GM12872 (cell line): ENCODE results near the gene OSBP2.

Experiments
- TF ChIP-seq, protein P1 (sequence below): IDR thresholded peaks from 3 replicates; pipeline ENCODE4 v1.5.1; 2011; ENCODE audit warnings: low read depth, mild to moderate bottlenecking, low read length, moderate library complexity; ENCODE audit not compliant: insufficient read depth

Gene OSBP2

DNA sequence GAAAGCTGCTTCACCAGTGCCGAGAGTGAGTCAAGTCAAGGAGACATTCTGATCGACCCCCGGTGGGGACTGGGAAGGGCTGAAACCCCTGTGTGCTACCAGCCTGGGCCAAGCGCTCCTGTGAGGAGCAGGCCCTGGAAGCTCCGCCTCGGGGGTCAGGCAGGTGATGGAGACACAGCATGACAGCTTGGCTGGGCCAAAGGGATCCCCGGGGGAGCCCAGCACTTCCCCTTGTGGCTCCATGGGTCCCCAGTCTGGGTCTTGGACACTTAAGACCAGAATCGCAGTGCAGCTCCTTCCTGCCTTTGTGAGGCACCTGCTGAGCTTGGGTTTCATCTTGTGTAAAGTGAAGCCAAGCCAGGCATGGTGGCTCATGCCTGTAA is 184.7 kb downstream of the OSBP2 start:
- TF ChIP-seq, protein P1, sequence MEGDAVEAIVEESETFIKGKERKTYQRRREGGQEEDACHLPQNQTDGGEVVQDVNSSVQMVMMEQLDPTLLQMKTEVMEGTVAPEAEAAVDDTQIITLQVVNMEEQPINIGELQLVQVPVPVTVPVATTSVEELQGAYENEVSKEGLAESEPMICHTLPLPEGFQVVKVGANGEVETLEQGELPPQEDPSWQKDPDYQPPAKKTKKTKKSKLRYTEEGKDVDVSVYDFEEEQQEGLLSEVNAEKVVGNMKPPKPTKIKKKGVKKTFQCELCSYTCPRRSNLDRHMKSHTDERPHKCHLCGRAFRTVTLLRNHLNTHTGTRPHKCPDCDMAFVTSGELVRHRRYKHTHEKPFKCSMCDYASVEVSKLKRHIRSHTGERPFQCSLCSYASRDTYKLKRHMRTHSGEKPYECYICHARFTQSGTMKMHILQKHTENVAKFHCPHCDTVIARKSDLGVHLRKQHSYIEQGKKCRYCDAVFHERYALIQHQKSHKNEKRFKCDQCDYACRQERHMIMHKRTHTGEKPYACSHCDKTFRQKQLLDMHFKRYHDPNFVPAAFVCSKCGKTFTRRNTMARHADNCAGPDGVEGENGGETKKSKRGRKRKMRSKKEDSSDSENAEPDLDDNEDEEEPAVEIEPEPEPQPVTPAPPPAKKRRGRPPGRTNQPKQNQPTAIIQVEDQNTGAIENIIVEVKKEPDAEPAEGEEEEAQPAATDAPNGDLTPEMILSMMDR = no peak

DNA sequence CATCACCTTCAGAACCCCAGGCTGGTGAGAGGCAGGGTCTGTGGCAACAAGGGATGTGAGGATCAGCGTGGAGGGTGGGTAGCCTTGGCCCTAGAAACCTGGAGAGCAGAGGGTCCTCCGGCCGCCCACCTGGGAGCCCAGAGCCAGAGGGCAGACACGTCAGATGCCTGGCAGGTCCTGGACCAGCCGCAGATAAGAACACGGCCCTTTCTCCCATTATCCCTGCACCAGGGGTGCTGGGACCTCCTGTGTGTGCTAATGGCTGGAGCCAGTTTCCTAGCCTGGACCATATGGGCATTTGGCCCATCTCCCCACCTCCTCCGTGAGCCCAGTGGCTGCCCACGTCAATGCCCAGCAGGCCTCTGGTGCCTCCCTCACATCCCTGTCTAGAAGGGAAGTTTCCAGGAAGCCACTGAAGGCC is 185.5 kb downstream of the OSBP2 start:
- TF ChIP-seq, protein P1 = no peak

DNA sequence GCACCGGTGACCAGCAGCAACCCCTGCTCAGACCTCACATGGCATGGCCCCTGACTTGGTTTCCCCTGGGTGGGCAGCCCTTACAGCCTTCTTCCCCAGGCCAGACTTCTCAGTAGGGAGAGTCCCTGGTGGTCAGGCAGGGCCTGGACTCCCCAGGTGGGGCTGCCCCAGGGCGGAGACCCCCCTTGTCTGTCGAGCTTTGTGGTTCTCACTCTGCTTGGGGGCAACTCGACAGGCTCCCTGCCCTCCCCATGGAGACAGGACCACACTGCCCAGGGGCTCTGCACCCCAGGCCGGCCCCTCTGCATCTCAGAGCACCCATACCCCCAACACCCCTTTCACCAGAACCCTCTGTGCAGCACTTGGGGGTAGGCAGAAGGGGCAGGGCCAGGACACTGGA is 186.2 kb downstream of the OSBP2 start:
- TF ChIP-seq, protein P1 = no peak

DNA sequence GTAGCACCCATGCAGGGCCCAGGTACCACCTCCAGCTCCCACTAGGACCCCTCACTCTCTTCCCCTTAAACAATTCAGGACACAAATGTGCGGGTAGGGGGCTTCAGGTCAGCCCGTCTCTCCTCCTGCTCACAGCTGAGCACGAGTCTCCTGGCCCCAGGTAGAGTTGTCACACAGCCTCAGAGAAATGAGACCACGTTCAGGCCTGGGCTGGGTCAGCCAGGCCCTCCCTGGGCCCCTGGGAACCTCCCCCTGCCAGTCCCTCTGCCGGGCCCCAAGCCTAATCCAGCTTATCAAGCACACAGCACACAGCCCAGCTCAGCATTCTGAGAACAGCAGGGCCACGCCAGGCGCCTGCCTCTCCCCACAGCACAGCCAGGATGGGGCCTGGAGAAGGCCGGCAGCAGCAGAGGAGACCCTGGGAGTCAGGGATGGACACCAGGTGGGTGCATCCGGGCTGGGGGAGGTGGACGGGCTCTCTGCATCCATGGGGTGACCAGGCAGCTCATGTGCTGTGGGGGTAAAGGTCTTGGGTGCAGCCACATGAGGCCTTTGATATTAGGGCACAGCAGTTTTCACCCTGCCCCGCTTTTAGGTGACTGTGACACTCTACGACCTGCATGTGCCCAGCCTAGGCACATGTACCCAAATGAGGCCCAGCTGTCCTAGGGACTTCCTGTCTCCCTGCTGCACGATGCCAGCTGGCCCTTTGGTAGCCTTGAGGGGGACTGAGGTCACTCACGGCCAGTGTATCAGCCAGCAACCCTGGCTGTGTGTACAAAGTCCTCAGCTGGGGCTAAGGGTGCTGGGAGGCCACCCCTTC is 186.9 kb downstream of the OSBP2 start:
- TF ChIP-seq, protein P1 = no peak

DNA sequence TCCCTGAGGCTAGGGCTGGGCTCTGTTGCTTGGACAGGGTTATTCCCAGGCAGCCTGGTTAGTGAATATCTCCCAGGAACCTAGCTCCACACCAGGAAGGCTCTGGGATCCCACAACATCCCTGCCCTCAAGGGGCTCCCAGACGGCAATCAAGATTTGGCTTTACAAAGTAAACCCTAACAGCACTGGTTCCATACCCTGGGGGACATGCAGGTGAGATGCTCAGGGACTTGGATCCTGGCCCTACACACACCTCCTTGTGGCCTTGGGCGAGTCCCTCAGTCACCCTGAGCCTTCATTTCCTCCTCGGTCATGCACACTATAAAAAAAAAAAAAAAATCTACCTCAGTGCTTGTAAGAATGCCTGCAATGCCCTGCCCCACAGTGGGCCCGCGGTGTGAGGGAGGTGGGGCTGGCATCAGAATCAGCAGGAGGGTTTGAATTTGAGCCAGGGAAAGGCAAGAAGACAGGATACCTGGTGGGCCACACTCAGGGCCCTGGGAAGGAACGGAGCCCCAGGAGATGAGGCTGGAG is 187.6 kb downstream of the OSBP2 start:
- TF ChIP-seq, protein P1 = no peak

DNA sequence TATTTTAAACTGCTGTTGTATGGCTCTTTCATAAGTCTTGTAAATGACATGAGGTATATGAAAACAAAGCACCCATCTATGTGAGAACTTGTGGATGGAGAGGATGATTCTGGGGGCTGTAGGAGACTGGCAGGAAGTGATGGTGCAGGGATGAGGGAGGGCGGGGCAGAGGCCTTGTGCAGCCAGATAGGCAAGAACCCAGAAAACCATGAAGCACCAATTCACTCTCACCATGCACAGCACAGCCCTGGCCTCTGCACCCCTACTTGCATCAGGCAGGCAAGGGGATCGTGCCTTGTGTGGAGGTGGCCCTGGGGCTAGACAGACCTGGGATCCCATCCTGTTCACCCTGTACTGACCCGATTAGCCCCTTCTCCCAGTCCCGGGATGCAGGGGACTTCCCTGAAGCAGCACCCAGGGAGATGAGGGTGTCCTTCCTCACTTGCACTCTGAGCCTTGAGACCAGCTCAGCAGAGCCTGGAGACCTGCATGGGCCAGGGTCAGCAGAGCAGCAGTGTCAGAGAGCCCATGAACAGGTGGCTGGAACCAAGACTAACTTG is 188.4 kb downstream of the OSBP2 start:
- TF ChIP-seq, protein P1 = no peak

DNA sequence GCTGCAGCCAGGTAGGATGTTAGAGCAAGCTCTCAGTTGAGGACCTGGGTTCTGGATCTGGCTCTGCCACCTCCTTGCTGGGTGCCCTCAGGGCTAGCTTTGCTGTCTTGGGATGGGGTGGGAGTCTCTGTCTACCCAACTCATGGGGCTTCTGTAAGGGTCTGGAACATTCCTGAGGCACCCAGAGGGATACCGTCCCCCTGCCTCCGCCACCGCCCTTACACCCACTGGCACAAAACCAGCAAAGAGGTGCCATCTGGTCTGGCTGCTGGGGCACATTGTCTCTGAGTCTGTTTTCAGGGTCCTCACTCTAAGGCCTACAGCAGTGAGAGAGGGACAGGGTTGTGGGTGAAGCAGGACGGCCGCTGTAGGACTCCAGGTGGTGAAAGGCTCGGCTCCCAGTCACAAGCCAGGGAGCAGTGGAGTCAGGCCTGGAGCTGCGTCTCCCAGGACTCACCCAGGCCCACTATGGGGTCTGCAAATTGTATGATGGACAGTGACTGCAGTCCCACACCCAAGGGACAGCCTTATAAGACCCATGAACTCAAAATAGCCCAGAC is 189.0 kb downstream of the OSBP2 start:
- TF ChIP-seq, protein P1 = no peak
